NCI-H2196 (cell line): ENCODE data around the gene PDIA5.

Source experiments
- DNase-seq: peaks from one replicate; lab custom pipeline; 2025; ENCODE audit not compliant: unreplicated experiment; lab: John Stamatoyannopoulos, UW

PDIA5 gene

GRCh38 chr3:123113889-123114450 lies 47.1 kb downstream of the PDIA5 start:
- DNase-seq = no peak

GRCh38 chr3:123116116-123116515 lies 49.3 kb downstream of the PDIA5 start:
- DNase-seq = no peak

GRCh38 chr3:123119388-123119787 lies 52.6 kb downstream of the PDIA5 start:
- no peak for DNase-seq

GRCh38 chr3:123119802-123120201 lies 53.0 kb downstream of the PDIA5 start:
- no peak for DNase-seq

GRCh38 chr3:123120573-123120972 lies 53.7 kb downstream of the PDIA5 start:
- DNase-seq = no peak

- DNase-seq = no peak
These were observed 55.2 kb downstream of the PDIA5 start for GRCh38 chr3:123122057-123122456.

- no peak for DNase-seq
These were observed 55.9 kb downstream of the PDIA5 start for GRCh38 chr3:123122525-123123315.

- DNase-seq = no peak
These were observed 57.1 kb downstream of the PDIA5 start for GRCh38 chr3:123123716-123124616.

- no peak for DNase-seq
These were observed 58.1 kb downstream of the PDIA5 start for GRCh38 chr3:123124971-123125370.

- no peak for DNase-seq
These were observed 59.2 kb downstream of the PDIA5 start for GRCh38 chr3:123126031-123126430.

- no peak for DNase-seq
These were observed 59.8 kb downstream of the PDIA5 start for GRCh38 chr3:123126653-123127052.

- DNase-seq = no peak
These were observed 62.3 kb downstream of the PDIA5 start for GRCh38 chr3:123129092-123129491.

GRCh38 chr3:123129532-123129931 lies 62.7 kb downstream of the PDIA5 start:
- DNase-seq = no peak

- DNase-seq = no peak
These were observed 63.4 kb downstream of the PDIA5 start for GRCh38 chr3:123130079-123130750.

GRCh38 chr3:123134671-123135070 lies 67.8 kb downstream of the PDIA5 start:
- no peak for DNase-seq

GRCh38 chr3:123137001-123137400 lies 70.2 kb downstream of the PDIA5 start:
- no peak for DNase-seq

GRCh38 chr3:123138839-123139444 lies 72.1 kb downstream of the PDIA5 start:
- no peak for DNase-seq

- DNase-seq = no peak
These were observed 72.7 kb downstream of the PDIA5 start for GRCh38 chr3:123139522-123139921.

- no peak for DNase-seq
These were observed 73.7 kb downstream of the PDIA5 start for GRCh38 chr3:123140550-123140949.

- DNase-seq = no peak
These were observed 74.5 kb downstream of the PDIA5 start for GRCh38 chr3:123141276-123141675.
